Stomach (tissue), 4 donors: Measurements from ENCODE around the gene ICAM3.

Experiments
- EP300 ChIP-seq: sonication (generic); formaldehyde crosslinking; IDR thresholded peaks from one replicate; pipeline ENCODE4 v1.6.1; 2017; ENCODE audit warnings: antibody characterized with exemption
- POLR2A ChIP-seq, 4 donors: fragments of 450-650 bp; IDR thresholded peaks; one replicate each; pipeline ENCODE4 v1.6.1; 2016; ENCODE audit warnings: antibody characterized with exemption in 4 of 4, control low read depth in 2 of 4, mild to moderate bottlenecking in 1 of 4, moderate library complexity in 1 of 4
- TF ChIP-seq, protein P1 (sequence below), 7 experiments: fragments of 450-650 bp in 4 of 7; fragments of 200-600 bp in 3 of 7; sonication (generic) in 3 of 7; IDR thresholded peaks; one replicate each; pipeline ENCODE4 v1.5.1; 2016 to 2019; ENCODE audit warnings: antibody characterized with exemption in 7 of 7, control low read depth in 2 of 7, mild to moderate bottlenecking in 1 of 7

DNA sequence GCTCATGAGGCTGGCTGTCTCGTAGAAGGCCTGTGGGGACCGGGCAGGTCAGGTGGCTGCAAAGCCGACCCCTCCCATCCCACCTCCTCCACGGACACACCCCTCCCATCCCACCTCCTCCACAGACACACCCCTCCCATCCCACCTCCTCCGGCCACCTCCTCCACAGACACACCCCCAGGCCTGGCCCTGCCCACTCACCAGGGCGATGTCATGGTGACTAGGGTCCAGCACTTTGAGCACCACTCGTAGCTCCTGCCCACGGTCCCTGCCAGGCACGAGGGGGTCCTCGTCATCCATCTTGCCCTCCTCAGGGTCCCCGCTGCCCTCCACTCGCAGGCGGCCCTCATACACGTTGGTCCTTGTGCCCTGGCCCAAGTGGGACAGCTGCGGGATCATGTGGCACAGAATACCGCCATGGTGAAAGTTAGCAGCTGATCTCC is 22.2 kb upstream of the ICAM3 start:
- TF ChIP-seq, protein P1, sequence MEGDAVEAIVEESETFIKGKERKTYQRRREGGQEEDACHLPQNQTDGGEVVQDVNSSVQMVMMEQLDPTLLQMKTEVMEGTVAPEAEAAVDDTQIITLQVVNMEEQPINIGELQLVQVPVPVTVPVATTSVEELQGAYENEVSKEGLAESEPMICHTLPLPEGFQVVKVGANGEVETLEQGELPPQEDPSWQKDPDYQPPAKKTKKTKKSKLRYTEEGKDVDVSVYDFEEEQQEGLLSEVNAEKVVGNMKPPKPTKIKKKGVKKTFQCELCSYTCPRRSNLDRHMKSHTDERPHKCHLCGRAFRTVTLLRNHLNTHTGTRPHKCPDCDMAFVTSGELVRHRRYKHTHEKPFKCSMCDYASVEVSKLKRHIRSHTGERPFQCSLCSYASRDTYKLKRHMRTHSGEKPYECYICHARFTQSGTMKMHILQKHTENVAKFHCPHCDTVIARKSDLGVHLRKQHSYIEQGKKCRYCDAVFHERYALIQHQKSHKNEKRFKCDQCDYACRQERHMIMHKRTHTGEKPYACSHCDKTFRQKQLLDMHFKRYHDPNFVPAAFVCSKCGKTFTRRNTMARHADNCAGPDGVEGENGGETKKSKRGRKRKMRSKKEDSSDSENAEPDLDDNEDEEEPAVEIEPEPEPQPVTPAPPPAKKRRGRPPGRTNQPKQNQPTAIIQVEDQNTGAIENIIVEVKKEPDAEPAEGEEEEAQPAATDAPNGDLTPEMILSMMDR (IDR thresholded peaks at IDR 0.05) = no peak
- TF ChIP-seq EP300 (no peak), POLR2A (IDR thresholded peaks at IDR 0.05) (no peak)
